HepG2 (cell line): Measurements from ENCODE around the gene KRTAP1-1. TPM values are rescaled to one million over a fixed set of nuclear protein-coding genes. Genes with fewer than 3 reads are reported as not detected.

ENCODE experiments used
- ATAC-seq: fragments of 200-7000 bp; cut with Tn5 transposase; 3 replicates; pipeline ENCODE4 v1.9.1; 2020; ENCODE audit warnings: mild to moderate bottlenecking, moderate library complexity
- BruUV-seq: library from RNA; stranded (reverse); fragments of 400-500 nt; replicated peaks from 2 replicates; lab custom pipeline; 2021; lab: Mats Ljungman, UMichigan
- CTCF ChIA-PET: fragments of 300-600 bp; formaldehyde crosslinking; extraction: SDS; loops from one replicate; lab custom pipeline; 2021; ENCODE audit warnings: low total read pairs, inconsistent platforms, low intra/inter-chr PET ratio; lab: Yijun Ruan, JAX
- POLR2A ChIA-PET: fragments of 350-600 bp; sonication (Branson Sonifier 250); formaldehyde crosslinking; loops from one replicate; lab custom pipeline; 2020; ENCODE audit warnings: antibody characterized with exemption, inconsistent platforms; lab: Yijun Ruan, JAX
- DNase-seq: peaks from one replicate; pipeline ENCODE4 v3.0.0-alpha.2; 2015; ENCODE audit warnings: low spot score
- FAIRE-seq: peaks from 3 replicates; lab custom pipeline; 2011; peaks lifted over from hg19 to GRCh38; lab: Jason Lieb, UNC
- H2AFZ ChIP-seq: one replicate; pipeline ENCODE4 v1.6.1; 2011; ENCODE audit warnings: low read length, inconsistent platforms
- H3K27ac ChIP-seq: fragments of 300-600 bp; 3 replicates; pipeline ENCODE4 v1.8.0; 2011; ENCODE audit warnings: mixed run types, mild to moderate bottlenecking, mixed read lengths, low read length, inconsistent platforms; ENCODE audit not compliant: insufficient read depth; ENCODE audit errors: extremely low read length
- H3K27me3 ChIP-seq, 2 experiments: fragments of 200-600 bp in 1 of 2; 2 replicates in 1 of 2; 3 replicates in 1 of 2; pipeline versions ENCODE4 v1.6.0 to v1.8.0; 2011; ENCODE audit warnings: low read length in 2 of 2, mild to moderate bottlenecking in 2 of 2, moderate library complexity in 2 of 2, inconsistent platforms in 1 of 2; ENCODE audit not compliant: insufficient read depth in 2 of 2, control insufficient read depth in 1 of 2
- H3K36me3 ChIP-seq, 2 experiments: fragments of 200-600 bp in 1 of 2; replicated peaks in 1 of 2; 2 replicates in 1 of 2; 3 replicates in 1 of 2; pipeline versions ENCODE4 v1.5.1 to v1.8.0; 2011; ENCODE audit warnings: low read length in 2 of 2, inconsistent platforms in 1 of 2; ENCODE audit not compliant: insufficient read depth in 2 of 2, control insufficient read depth in 1 of 2
- H3K4me1 ChIP-seq: 2 replicates; pipeline ENCODE4 v1.5.1; 2012; ENCODE audit warnings: low read length, inconsistent platforms; ENCODE audit not compliant: insufficient read depth
- H3K4me2 ChIP-seq: 2 replicates; pipeline ENCODE4 v1.6.0; 2011; ENCODE audit warnings: low read depth, low read length, inconsistent platforms
- H3K4me3 ChIP-seq, 3 experiments: fragments of 200-600 bp in 1 of 3; sonication (generic), shearing (Covaris generic) in 1 of 3; replicated peaks in 1 of 3; 2 replicates each; pipeline ENCODE4 v1.5.1; 2011 to 2016; ENCODE audit warnings: low read length in 3 of 3, inconsistent platforms in 2 of 3, low read depth in 2 of 3, mild to moderate bottlenecking in 2 of 3, control low read depth in 1 of 3, mixed read lengths in 1 of 3; ENCODE audit not compliant: insufficient read depth in 1 of 3
- H3K79me2 ChIP-seq: one replicate; pipeline ENCODE4 v1.6.1; 2011; ENCODE audit warnings: low read length, inconsistent platforms; ENCODE audit not compliant: insufficient read depth
- H3K9ac ChIP-seq: 2 replicates; pipeline ENCODE4 v1.6.0; 2011; ENCODE audit warnings: mild to moderate bottlenecking, low read depth, low read length, inconsistent platforms; ENCODE audit not compliant: insufficient read depth
- H3K9me3 ChIP-seq: 2 replicates; pipeline ENCODE4 v1.5.1; 2012; ENCODE audit warnings: mild to moderate bottlenecking, low read length
- H4K20me1 ChIP-seq: 2 replicates; pipeline ENCODE4 v1.6.0; 2011; ENCODE audit warnings: inconsistent platforms, mild to moderate bottlenecking, low read length, moderate library complexity; ENCODE audit not compliant: insufficient read depth
- AHDC1 ChIP-seq: sonication (generic); formaldehyde crosslinking; IDR thresholded peaks from 2 replicates; pipeline ENCODE4 v1.5.1; 2020; ENCODE audit warnings: mild to moderate bottlenecking, missing genetic modification reagents, borderline replicate concordance
- MAF1 ChIP-seq: sonication (generic); formaldehyde crosslinking; IDR thresholded peaks from 2 replicates; pipeline ENCODE4 v1.5.0; 2020; ENCODE audit warnings: missing genetic modification reagents, borderline replicate concordance
- RERE ChIP-seq: IDR thresholded peaks from 2 replicates; pipeline ENCODE4 v1.6.1; 2016; ENCODE audit warnings: low read depth, missing genetic modification reagents, missing compliant biosample characterization
- XBP1 ChIP-seq: sonication (generic); formaldehyde crosslinking; IDR thresholded peaks from 2 replicates; pipeline ENCODE4 v1.5.0; 2020; ENCODE audit warnings: missing genetic modification reagents
- ZBTB26 ChIP-seq: IDR thresholded peaks from 2 replicates; pipeline ENCODE4 v1.6.1; 2016; ENCODE audit warnings: missing compliant biosample characterization, missing genetic modification reagents, borderline replicate concordance
- WGBS: methylation state at CpG from one replicate; pipeline ENCODE4 v1.1.6; 2017; ENCODE audit warnings: low lambda C conversion rate; 5-methylcytosine and 5-hydroxymethylcytosine counted together
- in situ Hi-C: cut with HindIII; loops from 2 replicates; pipeline ENCODE4 v1.10.0; 2017; ENCODE audit warnings: low pct_unique_long_range_greater_than_20kb; ENCODE audit not compliant: extremely low pct_ligation_motif_present
- intact Hi-C: fragments of 100-400 bp; cut with micrococcal nuclease; formaldehyde crosslinking; loops from one replicate; pipeline ENCODE4 v1.10.0; 2022; ENCODE audit not compliant: unreplicated experiment
- polyA plus RNA-seq, 8 experiments: library from polyadenylated mRNA; depleted of rRNA in 3 of 8; stranded (reverse) in 7 of 8; unstranded in 1 of 8; fragments of >200 nt; fragmentation: Illumina TruSeq in 4 of 8; extraction: Trizol in 4 of 8; gene quantifications; 2 replicates each; pipeline versions ENCODE4 v1.2.1 to v1.2.3, GENCODE V29; 2011 to 2016; ENCODE audit warnings: low read depth in 4 of 8, missing spikeins in 1 of 8, mixed read lengths in 1 of 8; ENCODE audit not compliant: insufficient read depth in 1 of 8
- total RNA-seq, 5 experiments: library from RNA; depleted of rRNA; stranded (reverse); fragments of >200 nt; fragmentation: Illumina TruSeq; extraction: Trizol; gene quantifications; 2 replicates each; pipeline ENCODE4 v1.2.3, GENCODE V29; 2016; ENCODE audit warnings: low read depth in 1 of 5

KRTAP1-1 gene
- total and polyA plus RNA-seq, 2 of the 13 experiments (the other 11 are each of a cell fraction or from before 2014, with no cell fraction given), result not detected

- in situ Hi-C loops, result no loop called here
- ATAC-seq, result no peak
- ChIA-PET CTCF (no interaction called here), POLR2A (no interaction called here)
- no peaks in the 10 kb centered on the region for H3K36me3 ChIP-seq
- no peaks in the 10 kb centered on the region for H3K79me2 ChIP-seq
- no peaks in the 10 kb centered on the region for H4K20me1 ChIP-seq
- DNase-seq, result no peak
- no peak overlapping the region for H2AFZ ChIP-seq
- no peak overlapping the region for H3K4me3 ChIP-seq
- H3K9me3 ChIP-seq, result no peaks in the 10 kb centered on the region
- no peak for FAIRE-seq
- peaks cover 0 to 5% of the 10 kb centered on the region in 2 experiments; a peak in 1 of 5 replicates for H3K27me3 ChIP-seq
- BruUV-seq, result no TSS peak
- intact Hi-C loops, result no loop called here
- TF ChIP-seq XBP1 (no peak), RERE (CRISPR knock-in tag) (no peak), AHDC1 (no peak), MAF1 (no peak), ZBTB26 (CRISPR knock-in tag) (no peak)
- no peak overlapping the region for H3K4me2 ChIP-seq
- WGBS, result 73% methylated on average over 2 of the region's 2 CpGs
- no peak overlapping the region for H3K9ac ChIP-seq
- no peaks in the 10 kb centered on the region for H3K4me1 ChIP-seq
- no peak overlapping the region for H3K27ac ChIP-seq
These were observed 32.4 kb upstream of the KRTAP1-1 start for GRCh38 chr17:41073676-41074075.
